ENCODE data around the gene RAB8B. TPM values are rescaled to one million over a fixed set of nuclear protein-coding genes. Genes with fewer than 3 reads are reported as not detected.
A peak's percentile ranks its signal among the peaks of the same experiment; 100 is the strongest.

Gene RAB8B
- total RNA-seq, 1 experiment from 2014 or later, result 16.0 TPM

- peak; percentile 5 for TF ChIP-seq CTCF (IDR thresholded peaks at IDR 0.05; ENCODE audit: unreplicated experiment)
- peak; percentile 90 for DNase-seq
- H3K27ac Mint-ChIP-seq (ENCODE audit: unreplicated experiment), result peak within 1 kb of the TSS; percentile 95
- peaks cover 24% of the 10 kb centered on the region for H3K36me3 Mint-ChIP-seq (ENCODE audit: insufficient read depth, unreplicated experiment)
- intact Hi-C loops (cut with micrococcal nuclease; ENCODE audit: unreplicated experiment), result loop anchor here (5.0 to 10.0 kb wide), 3 partner anchors 35 to 105 kb away; partner anchors contain the start of gene LACTB
- H3K4me3 Mint-ChIP-seq (ENCODE audit: low read depth, unreplicated experiment), result peak within 1 kb of the TSS; percentile 99
- BruUV-seq (replicated peaks), result no TSS peak
- no peaks in the 10 kb centered on the region for H3K4me1 Mint-ChIP-seq (ENCODE audit: low read depth, unreplicated experiment)
- CTCF ChIA-PET, result interaction anchor here (0.8 to 1.1 kb wide), 3 partner anchors 9 to 375 kb away, joined by 3 to 7 read pairs (median 4); no protein-coding TSS in a partner anchor
- no peaks in the 10 kb centered on the region for H3K9me3 Mint-ChIP-seq (ENCODE audit: low read depth, unreplicated experiment)
- no peaks in the 10 kb centered on the region for H3K27me3 Mint-ChIP-seq (ENCODE audit: unreplicated experiment)
Observed at GRCh38 chr15:63157118-63157843, 32.1 kb upstream of the RAB8B start, which contains the start of gene RPS27L. Gene RPS27L (minus strand): TSS chr15:63157477. CDS start chr15:63157405, 72 bp downstream.

- peak overlapping the region; percentile 99 for H3K4me3 Mint-ChIP-seq (ENCODE audit: low read depth, unreplicated experiment)
- intact Hi-C loops (cut with micrococcal nuclease; ENCODE audit: unreplicated experiment), result loop anchor here (5.0 to 10.0 kb wide), 3 partner anchors 36 to 106 kb away; partner anchors contain the start of gene LACTB
- peaks cover 24% of the 10 kb centered on the region for H3K36me3 Mint-ChIP-seq (ENCODE audit: insufficient read depth, unreplicated experiment)
- BruUV-seq (replicated peaks), result TSS peak; percentile 77
- no peaks in the 10 kb centered on the region for H3K4me1 Mint-ChIP-seq (ENCODE audit: low read depth, unreplicated experiment)
- CTCF ChIA-PET, result interaction anchor here (1.0 kb wide), 1 partner anchor 8 kb away, joined by 4 read pairs; no protein-coding TSS in a partner anchor
- H3K27ac Mint-ChIP-seq (ENCODE audit: unreplicated experiment), result peak overlapping the region; percentile 95
- TF ChIP-seq CTCF (IDR thresholded peaks at IDR 0.05; ENCODE audit: unreplicated experiment), result no peak
- peak; percentile 54 for DNase-seq
- H3K9me3 Mint-ChIP-seq (ENCODE audit: low read depth, unreplicated experiment), result no peaks in the 10 kb centered on the region
- H3K27me3 Mint-ChIP-seq (ENCODE audit: unreplicated experiment), result no peaks in the 10 kb centered on the region
Observed at GRCh38 chr15:63157891-63158431, 31.4 kb upstream of the RAB8B start.

- no peaks in the 10 kb centered on the region for H3K27me3 Mint-ChIP-seq (ENCODE audit: unreplicated experiment)
- no peak overlapping the region for H3K4me3 Mint-ChIP-seq (ENCODE audit: low read depth, unreplicated experiment)
- H3K27ac Mint-ChIP-seq (ENCODE audit: unreplicated experiment), result no peak overlapping the region
- H3K9me3 Mint-ChIP-seq (ENCODE audit: low read depth, unreplicated experiment), result no peaks in the 10 kb centered on the region
- no peak for TF ChIP-seq CTCF (IDR thresholded peaks at IDR 0.05; ENCODE audit: unreplicated experiment)
- no peaks in the 10 kb centered on the region for H3K4me1 Mint-ChIP-seq (ENCODE audit: low read depth, unreplicated experiment)
- CTCF ChIA-PET, result no interaction called here
- intact Hi-C loops (cut with micrococcal nuclease; ENCODE audit: unreplicated experiment), result no loop called here
- no TSS peak for BruUV-seq (replicated peaks)
- DNase-seq, result no peak
- H3K36me3 Mint-ChIP-seq (ENCODE audit: insufficient read depth, unreplicated experiment), result peaks cover 24% of the 10 kb centered on the region
Observed at GRCh38 chr15:63160638-63161037, 28.8 kb upstream of the RAB8B start.

GRCh38 chr15:63163217-63163616 lies 26.2 kb upstream of the RAB8B start:
- intact Hi-C loops (cut with micrococcal nuclease; ENCODE audit: unreplicated experiment), result no loop called here
- H3K4me3 Mint-ChIP-seq (ENCODE audit: low read depth, unreplicated experiment), result no peak overlapping the region
- H3K4me1 Mint-ChIP-seq (ENCODE audit: low read depth, unreplicated experiment), result peaks cover 8% of the 10 kb centered on the region
- no peaks in the 10 kb centered on the region for H3K9me3 Mint-ChIP-seq (ENCODE audit: low read depth, unreplicated experiment)
- CTCF ChIA-PET, result no interaction called here
- H3K27me3 Mint-ChIP-seq (ENCODE audit: unreplicated experiment), result no peaks in the 10 kb centered on the region
- TF ChIP-seq CTCF (IDR thresholded peaks at IDR 0.05; ENCODE audit: unreplicated experiment), result no peak
- DNase-seq, result no peak
- no peak overlapping the region for H3K27ac Mint-ChIP-seq (ENCODE audit: unreplicated experiment)
- peaks cover 3% of the 10 kb centered on the region for H3K36me3 Mint-ChIP-seq (ENCODE audit: insufficient read depth, unreplicated experiment)
- no TSS peak for BruUV-seq (replicated peaks)
